GM23248 (cell line): Measurements from ENCODE around the gene CD6.

Source experiments
- EZH2 ChIP-seq: fragments of 200-600 bp; sonication (generic); IDR thresholded peaks from 2 replicates; pipeline ENCODE4 v1.6.1; 2018; ENCODE audit warnings: antibody characterized with exemption, mild to moderate bottlenecking; ENCODE audit not compliant: insufficient read depth, poor library complexity, severe bottlenecking
- EZH2phosphoT487 ChIP-seq: fragments of 200-600 bp; sonication (generic); IDR thresholded peaks from 2 replicates; pipeline ENCODE4 v1.6.1; 2018; ENCODE audit warnings: antibody characterized with exemption, moderate library complexity, mild to moderate bottlenecking, low read depth; ENCODE audit not compliant: insufficient read depth

GRCh38 chr11:61037441-61038093, 66.1 kb downstream of the CD6 start:
- TF ChIP-seq EZH2 (no peak), EZH2phosphoT487 (no peak)
